Measurements from ENCODE around the gene OBP2A.

The OBP2A gene

GRCh38 chr9:135506327-135507103 lies 39.4 kb upstream of the OBP2A start:
- no peak overlapping the region for H3K4me3 ChIP-seq (ENCODE audit: low read length)
- no peak for DNase-seq (ENCODE audit: low read depth)
- TF ChIP-seq CTCF (conservative IDR thresholded peaks at IDR 0.05; ENCODE audit: low read length): no peak

GRCh38 chr9:135507104-135508035 lies 38.6 kb upstream of the OBP2A start:
- H3K4me3 ChIP-seq (ENCODE audit: low read length): no peak overlapping the region
- no peak for DNase-seq (ENCODE audit: low read depth)
- TF ChIP-seq CTCF (conservative IDR thresholded peaks at IDR 0.05; ENCODE audit: low read length): no peak

GRCh38 chr9:135508211-135508820 lies 37.6 kb upstream of the OBP2A start:
- H3K4me3 ChIP-seq (ENCODE audit: low read length): no peak overlapping the region
- DNase-seq (ENCODE audit: low read depth): no peak
- no peak for TF ChIP-seq CTCF (conservative IDR thresholded peaks at IDR 0.05; ENCODE audit: low read length)

- H3K4me3 ChIP-seq (ENCODE audit: low read length): no peak overlapping the region
- TF ChIP-seq CTCF (conservative IDR thresholded peaks at IDR 0.05; ENCODE audit: low read length): no peak
- no peak for DNase-seq (ENCODE audit: low read depth)
Measured at GRCh38 chr9:135509458-135509857, 36.5 kb upstream of the OBP2A start.

- no peak for DNase-seq (ENCODE audit: low read depth)
- no peak for TF ChIP-seq CTCF (conservative IDR thresholded peaks at IDR 0.05; ENCODE audit: low read length)
- H3K4me3 ChIP-seq (ENCODE audit: low read length): no peak overlapping the region
Measured at GRCh38 chr9:135512241-135512603, 33.7 kb upstream of the OBP2A start.

GRCh38 chr9:135512904-135513303 lies 33.0 kb upstream of the OBP2A start:
- no peak for TF ChIP-seq CTCF (conservative IDR thresholded peaks at IDR 0.05; ENCODE audit: low read length)
- DNase-seq (ENCODE audit: low read depth): no peak
- no peak overlapping the region for H3K4me3 ChIP-seq (ENCODE audit: low read length)
